Upper lobe of left lung (tissue), 4 donors: ENCODE measurements around the gene FAF1.

Experiments
- CTCF ChIP-seq, 6 experiments: fragments of 450-650 bp in 4 of 6; fragments of 200-600 bp in 2 of 6; sonication (generic) in 2 of 6; IDR thresholded peaks; one replicate each; pipeline ENCODE4 v1.5.1; 2016 to 2019; ENCODE audit warnings: antibody characterized with exemption in 6 of 6
- POLR2A ChIP-seq, 4 donors: fragments of 450-650 bp; IDR thresholded peaks; one replicate each; pipeline ENCODE4 v1.5.1; 2016 to 2017; ENCODE audit warnings: antibody characterized with exemption in 4 of 4, mild to moderate bottlenecking in 2 of 4
- POLR2AphosphoS5 ChIP-seq, 2 donors: sonication (generic); formaldehyde crosslinking; IDR thresholded peaks; one replicate each; pipeline ENCODE4 v1.5.1; 2017; ENCODE audit warnings: antibody characterized with exemption in 2 of 2

DNA sequence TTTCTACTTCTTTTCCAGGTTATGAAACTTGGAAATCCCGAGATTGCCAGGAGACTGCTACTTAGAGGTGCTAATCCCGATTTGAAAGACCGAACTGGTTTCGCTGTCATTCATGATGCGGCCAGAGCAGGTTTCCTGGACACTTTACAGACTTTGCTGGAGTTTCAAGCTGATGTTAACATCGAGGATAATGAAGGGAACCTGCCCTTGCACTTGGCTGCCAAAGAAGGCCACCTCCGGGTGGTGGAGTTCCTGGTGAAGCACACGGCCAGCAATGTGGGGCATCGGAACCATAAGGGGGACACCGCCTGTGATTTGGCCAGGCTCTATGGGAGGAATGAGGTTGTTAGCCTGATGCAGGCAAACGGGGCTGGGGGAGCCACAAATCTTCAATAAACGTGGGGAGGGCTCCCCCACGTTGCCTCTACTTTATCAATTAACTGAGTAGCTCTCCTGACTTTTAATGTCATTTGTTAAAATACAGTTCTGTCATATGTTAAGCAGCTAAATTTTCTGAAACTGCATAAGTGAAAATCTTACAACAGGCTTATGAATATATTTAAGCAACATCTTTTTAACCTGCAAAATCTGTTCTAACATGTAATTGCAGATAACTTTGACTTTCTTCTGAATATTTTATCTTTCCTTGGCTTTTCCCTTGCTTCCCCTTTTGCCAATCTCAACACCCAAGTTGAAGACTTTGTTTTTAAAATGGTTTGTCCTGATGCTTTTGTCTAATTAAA lies 14.0 kb upstream of the FAF1 start:
- TF ChIP-seq CTCF (IDR thresholded peaks at IDR 0.05), result no peak
- no peak for TF ChIP-seq POLR2A (IDR thresholded peaks at IDR 0.05)
- no peak for TF ChIP-seq POLR2AphosphoS5 (IDR thresholded peaks at IDR 0.05)
